ENCODE results near the gene GARIN3. TPM values are rescaled to one million over a fixed set of nuclear protein-coding genes. Genes with fewer than 3 reads are reported as not detected.

The GARIN3 gene
- not detected for total RNA-seq

DNA sequence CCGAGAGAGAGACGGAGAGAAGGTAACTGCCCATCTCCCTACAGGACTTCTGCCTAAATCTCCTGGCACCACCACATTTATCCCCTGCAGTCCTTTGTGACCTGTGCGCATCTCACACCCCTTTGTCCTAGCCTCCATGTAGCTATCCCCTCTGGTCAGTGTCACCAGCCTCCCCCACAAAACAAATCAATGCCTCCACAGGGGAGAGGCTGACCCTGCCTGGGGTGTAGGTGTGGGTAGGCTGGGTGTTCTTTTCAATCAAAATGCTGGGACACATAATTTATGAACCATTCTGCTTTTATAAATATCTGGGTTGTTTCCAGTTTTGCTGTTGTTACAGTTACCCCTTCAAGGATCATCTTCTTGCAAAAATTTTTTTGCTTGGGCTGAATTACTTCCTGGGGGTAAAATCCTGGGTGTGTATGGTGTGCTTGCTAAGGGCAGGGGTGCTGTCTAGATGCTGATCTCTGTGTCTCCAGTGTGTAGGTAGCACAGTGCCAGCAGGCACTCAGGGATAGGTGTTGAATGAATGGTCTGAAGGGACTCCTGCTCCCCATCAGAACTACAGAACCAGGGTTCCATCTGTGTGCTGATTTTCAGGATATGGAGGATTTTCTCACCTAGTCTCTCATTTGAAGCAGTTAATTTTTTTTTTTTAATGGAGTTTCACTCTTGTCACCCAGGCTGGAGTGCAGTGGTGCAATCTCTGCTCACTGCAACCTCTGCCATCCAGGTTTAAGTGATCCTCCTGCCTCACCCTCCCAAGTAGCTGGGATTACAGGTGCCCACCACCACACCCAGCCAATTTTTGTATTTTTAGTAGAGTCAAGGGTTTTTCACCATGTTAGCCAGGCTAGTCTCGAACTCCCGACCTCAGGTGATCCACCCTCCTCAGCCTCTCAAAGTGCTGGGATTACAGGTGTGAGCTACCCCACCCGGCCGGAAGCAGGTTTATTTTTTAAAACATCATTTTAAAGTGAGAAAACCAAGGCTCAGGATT is at the start of gene GARIN3:
Gene GARIN3 (minus strand): TSS at position 51 of the 1,000 bp plus-strand sequence. CDS start 96 bp downstream, outside the sequence.

DNA sequence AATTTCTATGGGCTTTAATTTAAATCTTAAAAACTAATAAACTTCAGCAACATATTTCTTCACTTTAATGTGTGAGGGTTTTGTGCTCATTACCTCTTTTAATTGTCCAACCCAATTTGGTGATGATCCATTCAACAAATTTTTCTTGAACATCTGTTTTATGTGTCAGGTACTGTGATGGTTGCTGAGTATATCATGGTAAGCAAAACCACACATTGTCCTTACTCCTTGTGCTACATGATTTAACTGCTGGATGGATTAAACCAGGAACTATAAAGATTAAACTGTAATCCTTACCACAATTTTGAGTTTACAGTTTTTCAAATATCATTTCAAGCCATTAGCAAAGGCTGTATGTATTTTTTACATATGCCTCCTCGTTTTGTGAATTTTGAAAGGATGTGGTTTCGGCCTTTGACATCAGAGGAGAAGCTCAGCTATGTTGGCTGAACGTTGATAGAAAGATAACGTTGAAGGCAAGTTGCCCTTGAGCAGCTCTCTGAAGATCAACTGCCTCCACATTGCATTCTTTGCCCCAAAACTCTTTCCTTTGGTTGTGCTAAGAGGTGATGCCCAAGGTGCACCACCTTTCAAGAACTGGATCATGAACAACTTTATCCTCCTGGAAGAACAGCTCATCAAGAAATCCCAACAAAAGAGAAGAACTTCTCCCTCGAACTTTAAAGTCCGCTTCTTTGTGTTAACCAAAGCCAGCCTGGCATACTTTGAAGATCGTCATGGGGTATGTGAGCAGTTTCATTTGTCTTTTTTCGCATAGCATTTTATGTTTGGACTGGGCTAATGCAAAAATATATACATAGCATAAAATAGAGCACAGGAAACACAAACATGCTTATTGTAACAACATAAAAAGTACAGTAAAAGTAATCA is 14.6 kb upstream of the GARIN3 start, which contains the start of gene ITK:
Gene ITK (plus strand): TSS at position 467 of the 891 bp plus-strand sequence. CDS start 138 bp downstream, at position 605.

DNA sequence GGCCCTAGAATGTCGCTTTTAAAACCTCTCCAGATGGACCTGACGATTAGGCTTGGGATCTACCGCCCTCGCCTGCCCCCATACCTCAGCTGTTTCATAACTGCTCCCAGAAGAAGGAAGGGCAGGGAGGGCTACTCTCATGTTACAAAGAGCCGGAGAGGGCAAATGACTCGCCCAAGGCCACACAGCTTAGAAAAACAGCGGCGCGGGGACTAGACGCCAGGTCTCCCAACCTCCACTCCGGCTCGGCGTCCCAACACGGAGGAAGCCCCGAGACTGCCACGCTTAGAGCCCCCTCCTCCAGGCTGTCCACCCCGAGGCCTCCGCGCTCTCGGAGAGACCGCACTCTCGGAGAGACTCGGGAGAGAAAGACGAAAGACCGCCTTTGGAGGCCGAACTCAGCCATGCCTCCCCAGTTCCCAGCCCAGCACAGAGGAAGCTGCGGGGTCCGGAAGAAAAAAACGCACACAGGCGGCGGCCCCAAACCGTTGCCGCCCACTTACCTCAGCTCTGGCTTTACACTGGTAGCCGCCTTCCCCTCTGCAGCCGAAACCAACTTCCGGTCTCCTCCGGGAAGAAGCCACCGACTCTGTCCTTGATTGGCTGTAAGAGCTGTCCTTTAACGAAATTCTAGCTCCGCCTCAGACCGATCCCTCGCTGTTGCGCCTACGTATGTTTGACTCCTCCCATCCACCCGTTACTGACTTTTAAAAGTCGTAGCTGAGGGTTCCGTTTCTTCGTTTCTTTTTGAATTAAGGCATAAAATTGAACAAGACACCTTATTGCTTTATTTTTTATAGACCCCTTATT is 23.5 kb downstream of the GARIN3 start, which contains the start of gene MED7:
Gene MED7 (minus strand): TSS at position 549 of the 810 bp plus-strand sequence. CDS start 3,434 bp downstream, outside the sequence.

Other genes starting within 250 kb of the GARIN3 start
- gene TIMD4, start 203.0 kb downstream of the GARIN3 start, total RNA-seq: 0.93 TPM
- gene HAVCR1, start 107.1 kb downstream of the GARIN3 start, total RNA-seq: 5.3 TPM
- gene HAVCR2, start 57.2 kb downstream of the GARIN3 start, total RNA-seq: 13.0 TPM
- gene MED7, start 23.4 kb downstream of the GARIN3 start, total RNA-seq: 14.4 TPM
- 0.99 TPM for gene ITK, start 14.6 kb upstream of the GARIN3 start, total RNA-seq
- gene CYFIP2, start 99.9 kb upstream of the GARIN3 start, total RNA-seq: 150 TPM

Measured in metanephros (tissue), 1 donor.